Measurements from ENCODE around the gene TIGD2.

The TIGD2 gene

GRCh38 chr4:89099471-89099870 is 11.9 kb upstream of the TIGD2 start:
- no peaks in the 10 kb centered on the region for H3K9me3 ChIP-seq (ENCODE audit: control insufficient read depth, low read length)
- WGBS, 2 experiments, result 80 to 100% methylated on average over 1 of the region's 1 CpG
- no peaks in the 10 kb centered on the region for H3K27me3 ChIP-seq (ENCODE audit: control insufficient read depth, insufficient read depth, low read length, poor library complexity, severe bottlenecking)
- no peak overlapping the region for H3K27ac ChIP-seq (ENCODE audit: insufficient read depth, low read depth, low read length, poor library complexity, severe bottlenecking)
- H3K4me1 ChIP-seq (ENCODE audit: control insufficient read depth, insufficient read depth, low read length), result no peaks in the 10 kb centered on the region
- H3K36me3 ChIP-seq (ENCODE audit: control insufficient read depth, insufficient read depth, low read length), result no peaks in the 10 kb centered on the region
- H3K4me3 ChIP-seq (ENCODE audit: insufficient read depth, low read depth, low read length), result no peak overlapping the region

- Histone ChIP-seq H3K27ac (ENCODE audit: insufficient read depth, low read depth, low read length, poor library complexity, severe bottlenecking) (no peak overlapping the region), H3K9me3 (ENCODE audit: control insufficient read depth, low read length) (no peaks in the 10 kb centered on the region), H3K36me3 (ENCODE audit: control insufficient read depth, insufficient read depth, low read length) (no peaks in the 10 kb centered on the region), H3K4me1 (ENCODE audit: control insufficient read depth, insufficient read depth, low read length) (no peaks in the 10 kb centered on the region), H3K4me3 (ENCODE audit: insufficient read depth, low read depth, low read length) (no peak overlapping the region), H3K27me3 (ENCODE audit: control insufficient read depth, insufficient read depth, low read length, poor library complexity, severe bottlenecking) (no peaks in the 10 kb centered on the region)
- 91 to 94% methylated on average over 3 of the region's 3 CpGs for WGBS, 2 experiments
Observed at GRCh38 chr4:89100853-89101252, 10.5 kb upstream of the TIGD2 start.

GRCh38 chr4:89101256-89102161 is 9.8 kb upstream of the TIGD2 start:
- no peaks in the 10 kb centered on the region for H3K9me3 ChIP-seq (ENCODE audit: control insufficient read depth, low read length)
- no peak overlapping the region for H3K4me3 ChIP-seq (ENCODE audit: insufficient read depth, low read depth, low read length)
- H3K36me3 ChIP-seq (ENCODE audit: control insufficient read depth, insufficient read depth, low read length), result no peaks in the 10 kb centered on the region
- H3K4me1 ChIP-seq (ENCODE audit: control insufficient read depth, insufficient read depth, low read length), result no peaks in the 10 kb centered on the region
- H3K27me3 ChIP-seq (ENCODE audit: control insufficient read depth, insufficient read depth, low read length, poor library complexity, severe bottlenecking), result no peaks in the 10 kb centered on the region
- 94 to 96% methylated on average over 10 to 11 of the region's 11 CpGs for WGBS, 2 experiments
- no peak overlapping the region for H3K27ac ChIP-seq (ENCODE audit: insufficient read depth, low read depth, low read length, poor library complexity, severe bottlenecking)

- no peaks in the 10 kb centered on the region for H3K36me3 ChIP-seq (ENCODE audit: control insufficient read depth, insufficient read depth, low read length)
- no peaks in the 10 kb centered on the region for H3K9me3 ChIP-seq (ENCODE audit: control insufficient read depth, low read length)
- H3K4me3 ChIP-seq (ENCODE audit: insufficient read depth, low read depth, low read length), result no peak overlapping the region
- no peak overlapping the region for H3K27ac ChIP-seq (ENCODE audit: insufficient read depth, low read depth, low read length, poor library complexity, severe bottlenecking)
- peaks cover 19% of the 10 kb centered on the region for H3K27me3 ChIP-seq (ENCODE audit: control insufficient read depth, insufficient read depth, low read length, poor library complexity, severe bottlenecking)
- no peaks in the 10 kb centered on the region for H3K4me1 ChIP-seq (ENCODE audit: control insufficient read depth, insufficient read depth, low read length)
- WGBS, 2 experiments, result 82% methylated on average over 6 of the region's 6 CpGs
Observed at GRCh38 chr4:89105726-89106125, 5.6 kb upstream of the TIGD2 start.

GRCh38 chr4:89108091-89108490 is 3.2 kb upstream of the TIGD2 start:
- Histone ChIP-seq H3K27me3 (ENCODE audit: control insufficient read depth, insufficient read depth, low read length, poor library complexity, severe bottlenecking) (peaks cover 37% of the 10 kb centered on the region), H3K27ac (ENCODE audit: insufficient read depth, low read depth, low read length, poor library complexity, severe bottlenecking) (no peak overlapping the region), H3K36me3 (ENCODE audit: control insufficient read depth, insufficient read depth, low read length) (no peaks in the 10 kb centered on the region), H3K4me3 (ENCODE audit: insufficient read depth, low read depth, low read length) (no peak overlapping the region), H3K9me3 (ENCODE audit: control insufficient read depth, low read length) (no peaks in the 10 kb centered on the region), H3K4me1 (ENCODE audit: control insufficient read depth, insufficient read depth, low read length) (peaks cover 7% of the 10 kb centered on the region)
- WGBS, 2 experiments, result 92% methylated on average over 4 of the region's 4 CpGs

- Histone ChIP-seq H3K27me3 (ENCODE audit: control insufficient read depth, insufficient read depth, low read length, poor library complexity, severe bottlenecking) (peaks cover 37% of the 10 kb centered on the region), H3K4me3 (ENCODE audit: insufficient read depth, low read depth, low read length) (peak overlapping the region; percentile 84), H3K27ac (ENCODE audit: insufficient read depth, low read depth, low read length, poor library complexity, severe bottlenecking) (no peak overlapping the region), H3K36me3 (ENCODE audit: control insufficient read depth, insufficient read depth, low read length) (no peaks in the 10 kb centered on the region), H3K4me1 (ENCODE audit: control insufficient read depth, insufficient read depth, low read length) (peaks cover 7% of the 10 kb centered on the region), H3K9me3 (ENCODE audit: control insufficient read depth, low read length) (no peaks in the 10 kb centered on the region)
- WGBS, 2 experiments, result 52 to 55% methylated on average over 7 to 10 of the region's 10 CpGs
Observed at GRCh38 chr4:89109841-89110540, 1.3 kb upstream of the TIGD2 start.

GRCh38 chr4:89110541-89110985 is 770 bp upstream of the TIGD2 start:
- Histone ChIP-seq H3K27me3 (ENCODE audit: control insufficient read depth, insufficient read depth, low read length, poor library complexity, severe bottlenecking) (peaks cover 37% of the 10 kb centered on the region), H3K27ac (ENCODE audit: insufficient read depth, low read depth, low read length, poor library complexity, severe bottlenecking) (no peak overlapping the region), H3K4me1 (ENCODE audit: control insufficient read depth, insufficient read depth, low read length) (peaks cover 7% of the 10 kb centered on the region), H3K9me3 (ENCODE audit: control insufficient read depth, low read length) (no peaks in the 10 kb centered on the region), H3K4me3 (ENCODE audit: insufficient read depth, low read depth, low read length) (peak overlapping the region; percentile 84), H3K36me3 (ENCODE audit: control insufficient read depth, insufficient read depth, low read length) (no peaks in the 10 kb centered on the region)
- 1 to 3% methylated on average over 30 of the region's 30 CpGs for WGBS, 2 experiments

GRCh38 chr4:89111833-89112563 is 665 bp downstream of the TIGD2 start:
- Histone ChIP-seq H3K9me3 (ENCODE audit: control insufficient read depth, low read length) (no peaks in the 10 kb centered on the region), H3K36me3 (ENCODE audit: control insufficient read depth, insufficient read depth, low read length) (no peaks in the 10 kb centered on the region), H3K27ac (ENCODE audit: insufficient read depth, low read depth, low read length, poor library complexity, severe bottlenecking) (no peak overlapping the region), H3K27me3 (ENCODE audit: control insufficient read depth, insufficient read depth, low read length, poor library complexity, severe bottlenecking) (peaks cover 37% of the 10 kb centered on the region), H3K4me3 (ENCODE audit: insufficient read depth, low read depth, low read length) (peak overlapping the region; percentile 84), H3K4me1 (ENCODE audit: control insufficient read depth, insufficient read depth, low read length) (peaks cover 7% of the 10 kb centered on the region)
- 34 to 40% methylated on average over 15 of the region's 15 CpGs for WGBS, 2 experiments

GRCh38 chr4:89113415-89113814 is 2.1 kb downstream of the TIGD2 start:
- no peaks in the 10 kb centered on the region for H3K36me3 ChIP-seq (ENCODE audit: control insufficient read depth, insufficient read depth, low read length)
- WGBS, 2 experiments, result 94 to 100% methylated on average over 2 of the region's 2 CpGs
- peaks cover 7% of the 10 kb centered on the region for H3K4me1 ChIP-seq (ENCODE audit: control insufficient read depth, insufficient read depth, low read length)
- H3K9me3 ChIP-seq (ENCODE audit: control insufficient read depth, low read length), result no peaks in the 10 kb centered on the region
- H3K27ac ChIP-seq (ENCODE audit: insufficient read depth, low read depth, low read length, poor library complexity, severe bottlenecking), result no peak overlapping the region
- H3K27me3 ChIP-seq (ENCODE audit: control insufficient read depth, insufficient read depth, low read length, poor library complexity, severe bottlenecking), result peaks cover 37% of the 10 kb centered on the region
- no peak overlapping the region for H3K4me3 ChIP-seq (ENCODE audit: insufficient read depth, low read depth, low read length)

GRCh38 chr4:89114100-89114499 is 2.8 kb downstream of the TIGD2 start:
- WGBS, 2 experiments, result 93 to 95% methylated on average over 3 of the region's 3 CpGs
- H3K27me3 ChIP-seq (ENCODE audit: control insufficient read depth, insufficient read depth, low read length, poor library complexity, severe bottlenecking), result peaks cover 34% of the 10 kb centered on the region

More at GRCh38 chr4:89114100-89114499, 2.8 kb downstream of the TIGD2 start:
- H3K4me1 ChIP-seq (ENCODE audit: control insufficient read depth, insufficient read depth, low read length), result peaks cover 7% of the 10 kb centered on the region
- no peaks in the 10 kb centered on the region for H3K9me3 ChIP-seq (ENCODE audit: control insufficient read depth, low read length)
- H3K36me3 ChIP-seq (ENCODE audit: control insufficient read depth, insufficient read depth, low read length), result no peaks in the 10 kb centered on the region
- H3K4me3 ChIP-seq (ENCODE audit: insufficient read depth, low read depth, low read length), result no peak overlapping the region
- H3K27ac ChIP-seq (ENCODE audit: insufficient read depth, low read depth, low read length, poor library complexity, severe bottlenecking), result no peak overlapping the region

Measured in ectodermal cell (in vitro differentiated cells).